Thymus (tissue), 11 donors: ENCODE results near the gene GRB10. TPM values are rescaled to one million over a fixed set of nuclear protein-coding genes. Genes with fewer than 3 reads are reported as not detected.
A peak's percentile ranks its signal among the peaks of the same experiment; 100 is the strongest.

ENCODE experiments used
- DNase-seq, 9 donors: peaks; one replicate each; pipeline ENCODE4 v3.0.0-alpha.2; 2013; ENCODE audit warnings: low spot score in 9 of 9, low read depth in 6 of 9, missing footprints in 1 of 9
- H3K27ac ChIP-seq, 2 donors: one replicate each; pipeline ENCODE4 v1.5.1; 2013; ENCODE audit warnings: control low read depth in 1 of 2, low read depth in 1 of 2, low read length in 1 of 2, mild to moderate bottlenecking in 1 of 2, moderate library complexity in 1 of 2
- H3K27me3 ChIP-seq, 2 donors: one replicate each; pipeline ENCODE4 v1.5.1; 2013; ENCODE audit warnings: low read length in 1 of 2; ENCODE audit not compliant: control insufficient read depth in 2 of 2, insufficient read depth in 1 of 2
- H3K36me3 ChIP-seq, 2 donors: one replicate each; pipeline ENCODE4 v1.5.1; 2013; ENCODE audit warnings: low read length in 1 of 2, mild to moderate bottlenecking in 1 of 2, moderate library complexity in 1 of 2; ENCODE audit not compliant: control insufficient read depth in 2 of 2, insufficient read depth in 2 of 2
- H3K4me1 ChIP-seq, 2 donors: one replicate each; pipeline ENCODE4 v1.5.1; 2013; ENCODE audit warnings: low read length in 2 of 2; ENCODE audit not compliant: control insufficient read depth in 2 of 2, insufficient read depth in 2 of 2
- H3K4me3 ChIP-seq, 2 donors: one replicate each; pipeline ENCODE4 v1.5.1; 2013; ENCODE audit warnings: low read length in 2 of 2, control low read depth in 1 of 2, mild to moderate bottlenecking in 1 of 2
- H3K9me3 ChIP-seq, 2 donors: one replicate each; pipeline ENCODE4 v1.5.1; 2013; ENCODE audit warnings: low read length in 1 of 2, mild to moderate bottlenecking in 1 of 2; ENCODE audit not compliant: control insufficient read depth in 2 of 2, insufficient read depth in 1 of 2
- WGBS: extraction: QIAGEN DNeasy Blood & Tissue Kit; methylation state at CpG from one replicate; pipeline ENCODE4 v1.1.7; 2013; 5-methylcytosine and 5-hydroxymethylcytosine counted together
- polyA plus RNA-seq: library from polyadenylated mRNA; stranded (reverse); fragments of 200-250 nt; gene quantifications from one replicate; pipeline ENCODE4 v1.2.3, GENCODE V29; 2013
- total RNA-seq: library from RNA; stranded (reverse); fragments of 120-200 nt; gene quantifications from one replicate; pipeline ENCODE4 v1.2.4, GENCODE V29; 2013
- donor health status: healthy.

Gene GRB10
- total and polyA plus RNA-seq, 2 donors: 2.8 to 7.8 TPM

DNA sequence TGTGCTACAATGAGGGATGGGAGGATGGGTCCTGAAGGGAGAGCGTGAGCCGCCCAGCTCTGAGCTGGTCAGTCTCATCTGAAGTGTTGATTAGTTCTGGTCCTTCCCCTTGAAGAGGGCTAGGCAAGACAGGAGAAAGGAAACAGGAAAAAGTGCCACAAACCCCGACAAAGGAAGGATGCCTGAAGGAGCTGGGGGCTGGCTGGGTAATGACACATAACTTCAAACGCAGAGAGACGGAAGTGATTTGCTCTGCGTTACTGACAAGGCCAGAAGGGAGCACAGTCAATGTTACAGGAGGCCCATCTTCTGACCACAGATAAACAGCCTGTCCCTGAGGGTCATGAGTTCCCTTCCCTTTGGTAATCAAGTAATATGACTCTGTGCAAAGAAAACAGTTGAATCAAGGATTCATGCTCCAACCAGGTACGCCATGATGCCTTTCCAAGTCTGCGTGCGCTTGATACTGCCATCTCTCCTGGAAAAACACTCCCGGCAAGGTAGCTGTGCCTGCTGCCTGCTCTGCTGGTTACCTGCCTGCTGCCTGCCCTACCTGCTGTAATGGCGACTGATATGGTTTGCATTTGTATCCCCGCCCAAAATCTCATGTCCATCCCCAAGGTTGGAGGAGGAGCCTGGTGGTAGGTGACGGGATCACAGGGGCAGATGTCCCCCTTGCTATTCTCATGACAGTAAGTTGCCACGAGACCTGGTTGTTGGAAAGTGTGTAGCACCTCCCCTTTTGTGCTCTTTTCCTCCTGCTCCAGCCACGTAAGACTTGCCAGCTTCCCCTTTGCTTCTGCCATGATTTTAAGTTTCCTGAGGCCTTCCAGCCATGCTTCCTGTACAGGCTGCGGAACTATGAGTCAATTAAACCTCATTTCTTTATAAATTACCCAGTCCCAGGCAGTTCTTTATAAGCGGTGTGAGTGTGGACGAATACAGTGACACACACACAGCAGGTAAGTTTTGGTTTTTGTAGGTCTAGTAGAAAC, 57.9 kb downstream of the GRB10 start:
- H3K27ac ChIP-seq: peak overlapping the region in 1 of 2 donors; percentile 15
- H3K36me3 ChIP-seq: no peaks in the 10 kb centered on the region
- no peaks in the 10 kb centered on the region for H3K27me3 ChIP-seq
- H3K4me3 ChIP-seq: no peak overlapping the region
- WGBS: 76% methylated on average over 18 of the region's 18 CpGs
- no peaks in the 10 kb centered on the region for H3K9me3 ChIP-seq
- peak in 3 of 9 donors; percentile 8 to 47 (median 16) for DNase-seq
- H3K4me1 ChIP-seq: peaks cover 0 to 6% of the 10 kb centered on the region in 2 donors

DNA sequence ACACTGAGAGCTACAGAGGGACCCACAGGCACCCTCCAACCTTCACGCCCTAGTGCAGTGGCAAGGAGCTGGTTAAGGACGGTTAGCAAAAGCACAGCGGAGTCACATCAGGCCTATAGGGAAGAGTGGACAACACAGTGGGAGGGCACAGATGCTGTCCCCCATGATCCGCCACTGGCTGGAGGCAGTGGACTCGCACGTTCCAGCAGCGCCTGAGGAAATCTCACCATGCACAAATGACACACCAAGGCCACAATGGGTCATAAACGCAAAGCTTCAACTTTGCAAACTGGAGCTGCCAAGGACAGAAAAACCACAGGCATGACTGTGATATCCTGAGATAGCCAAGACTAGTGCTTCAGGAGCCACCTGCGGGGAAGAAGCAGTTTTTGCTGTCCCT, 58.8 kb downstream of the GRB10 start:
- Histone ChIP-seq H3K36me3 (no peaks in the 10 kb centered on the region), H3K9me3 (no peaks in the 10 kb centered on the region), H3K4me1 (peaks cover 0 to 6% of the 10 kb centered on the region in 2 donors), H3K27me3 (no peaks in the 10 kb centered on the region), H3K4me3 (no peak overlapping the region), H3K27ac (no peak overlapping the region)
- 67% methylated on average over 9 of the region's 9 CpGs for WGBS
- no peak for DNase-seq

DNA sequence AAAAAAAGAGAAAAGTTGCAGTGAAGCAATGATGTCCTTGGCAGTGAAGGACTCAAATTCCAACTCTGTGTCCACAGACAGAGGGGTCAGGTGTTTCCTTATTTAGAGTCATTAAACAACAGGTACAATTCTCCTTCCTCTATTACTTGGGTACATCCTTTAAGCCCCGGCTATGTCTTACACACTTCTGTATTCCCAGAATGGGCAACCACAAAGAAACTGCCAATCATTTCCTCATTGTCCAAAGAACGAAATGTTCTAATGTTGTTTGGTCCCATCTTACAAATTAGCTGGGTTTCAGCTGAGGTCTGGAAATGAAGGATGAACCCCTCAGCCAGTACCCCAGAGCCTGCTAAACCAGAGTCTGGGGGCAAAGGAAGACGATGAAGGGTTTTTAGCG, 59.5 kb downstream of the GRB10 start:
- H3K4me1 ChIP-seq: peaks cover 0 to 6% of the 10 kb centered on the region in 2 donors
- no peak for DNase-seq
- H3K4me3 ChIP-seq: no peak overlapping the region
- no peaks in the 10 kb centered on the region for H3K27me3 ChIP-seq
- no peaks in the 10 kb centered on the region for H3K9me3 ChIP-seq
- H3K27ac ChIP-seq: no peak overlapping the region
- WGBS: 71% methylated on average over 4 of the region's 4 CpGs
- H3K36me3 ChIP-seq: no peaks in the 10 kb centered on the region

DNA sequence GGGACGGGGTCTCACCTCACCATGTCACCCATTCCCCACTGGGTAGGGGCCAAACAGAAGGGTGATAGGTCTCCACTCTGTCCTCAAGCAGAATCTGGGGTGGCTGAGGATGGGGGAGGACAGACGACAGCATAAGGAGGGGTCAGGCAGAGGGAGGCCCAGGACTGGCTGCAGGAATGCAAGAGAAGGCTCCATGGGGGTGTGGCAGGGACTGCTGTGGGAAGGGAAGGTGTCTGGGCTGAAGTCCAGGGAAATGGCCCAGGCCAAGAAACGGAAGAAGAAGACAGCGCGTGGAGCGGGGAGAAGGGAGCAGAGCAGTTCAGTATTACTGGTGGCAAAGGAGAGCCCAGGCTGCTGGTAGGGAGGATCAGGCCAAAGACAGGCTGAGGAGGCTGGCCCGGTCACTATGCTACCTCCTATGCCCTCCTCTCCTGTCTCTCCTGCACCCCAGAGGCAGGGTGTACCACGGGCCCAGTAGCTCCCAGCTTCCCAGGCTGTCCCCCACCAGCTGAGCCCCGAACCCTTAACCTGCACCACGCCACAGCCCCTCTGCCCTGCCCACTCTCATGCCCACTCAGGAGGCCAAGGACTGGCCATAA, 60.9 kb downstream of the GRB10 start:
- Histone ChIP-seq H3K27me3 (no peaks in the 10 kb centered on the region), H3K36me3 (no peaks in the 10 kb centered on the region), H3K27ac (no peak overlapping the region), H3K9me3 (no peaks in the 10 kb centered on the region), H3K4me3 (no peak overlapping the region), H3K4me1 (peaks cover 0 to 6% of the 10 kb centered on the region in 2 donors)
- 94% methylated on average over 10 of the region's 10 CpGs for WGBS
- DNase-seq: no peak

DNA sequence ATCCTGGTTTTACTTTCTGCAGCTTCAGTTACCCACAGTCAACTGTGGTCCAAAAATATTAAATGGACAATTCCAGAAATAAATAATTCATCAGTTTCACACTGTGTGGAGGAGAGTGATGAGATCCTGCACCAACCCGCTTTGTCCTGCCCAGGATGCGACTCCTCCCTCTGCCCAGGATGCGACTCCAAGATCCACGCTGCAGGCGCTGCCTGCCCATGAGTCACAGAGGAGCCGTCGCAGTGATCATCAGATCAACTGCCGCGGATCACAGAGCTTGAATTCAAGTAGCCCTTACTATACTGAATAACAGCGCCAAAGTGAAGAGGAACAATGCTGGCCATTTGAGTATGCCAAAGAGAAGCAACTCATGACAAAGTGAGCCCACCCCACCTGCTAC, 61.5 kb downstream of the GRB10 start:
- Histone ChIP-seq H3K27me3 (no peaks in the 10 kb centered on the region), H3K9me3 (no peaks in the 10 kb centered on the region), H3K4me1 (peaks cover 0 to 6% of the 10 kb centered on the region in 2 donors), H3K4me3 (no peak overlapping the region), H3K36me3 (no peaks in the 10 kb centered on the region), H3K27ac (no peak overlapping the region)
- no peak for DNase-seq
- 97% methylated on average over 10 of the region's 10 CpGs for WGBS

DNA sequence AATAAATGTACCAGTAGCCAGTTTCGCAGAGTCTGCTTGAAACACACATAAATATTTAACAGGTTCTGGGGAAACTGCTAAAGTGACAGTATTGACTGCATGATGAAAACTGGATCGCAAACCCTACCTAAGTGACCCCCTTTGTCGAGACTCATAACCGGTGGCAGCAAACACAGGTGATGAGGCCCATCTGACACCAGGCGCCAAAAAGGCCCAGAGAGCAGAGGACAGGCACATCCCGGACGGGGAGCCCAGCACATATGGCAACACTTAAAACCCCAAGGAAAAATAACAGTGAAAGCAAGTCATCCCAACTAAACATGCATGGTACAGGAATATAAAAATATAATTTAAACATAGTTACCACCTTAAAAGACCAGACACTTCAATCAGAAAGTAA, 62.4 kb downstream of the GRB10 start:
- Histone ChIP-seq H3K9me3 (no peaks in the 10 kb centered on the region), H3K36me3 (no peaks in the 10 kb centered on the region), H3K27me3 (no peaks in the 10 kb centered on the region), H3K4me1 (peaks cover 0 to 6% of the 10 kb centered on the region in 2 donors), H3K4me3 (no peak overlapping the region), H3K27ac (no peak overlapping the region)
- DNase-seq: no peak
- 96% methylated on average over 7 of the region's 7 CpGs for WGBS

DNA sequence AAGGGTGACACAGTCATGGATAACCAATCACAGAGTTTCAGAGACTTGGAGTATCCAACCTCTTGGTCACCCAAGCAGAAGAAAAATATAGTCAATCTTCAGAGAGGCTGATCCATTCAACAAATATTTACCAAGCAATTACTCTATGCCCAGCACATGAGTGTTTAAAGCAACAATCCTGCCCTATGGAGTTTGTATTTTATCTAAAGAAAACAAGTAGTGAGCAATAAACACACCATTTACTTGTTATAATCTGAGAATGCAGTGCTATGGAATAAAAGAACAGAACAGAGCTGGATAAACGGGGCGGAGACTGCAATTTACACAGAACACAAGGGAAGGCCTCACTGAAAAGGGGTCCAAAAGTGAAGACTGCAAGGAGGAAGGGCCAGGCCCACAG, 63.8 kb downstream of the GRB10 start:
- H3K27ac ChIP-seq: no peak overlapping the region
- H3K36me3 ChIP-seq: no peaks in the 10 kb centered on the region
- H3K4me3 ChIP-seq: no peak overlapping the region
- H3K27me3 ChIP-seq: no peaks in the 10 kb centered on the region
- DNase-seq: no peak
- no peaks in the 10 kb centered on the region for H3K9me3 ChIP-seq
- no peaks in the 10 kb centered on the region for H3K4me1 ChIP-seq
- 97% methylated on average over 2 of the region's 2 CpGs for WGBS

DNA sequence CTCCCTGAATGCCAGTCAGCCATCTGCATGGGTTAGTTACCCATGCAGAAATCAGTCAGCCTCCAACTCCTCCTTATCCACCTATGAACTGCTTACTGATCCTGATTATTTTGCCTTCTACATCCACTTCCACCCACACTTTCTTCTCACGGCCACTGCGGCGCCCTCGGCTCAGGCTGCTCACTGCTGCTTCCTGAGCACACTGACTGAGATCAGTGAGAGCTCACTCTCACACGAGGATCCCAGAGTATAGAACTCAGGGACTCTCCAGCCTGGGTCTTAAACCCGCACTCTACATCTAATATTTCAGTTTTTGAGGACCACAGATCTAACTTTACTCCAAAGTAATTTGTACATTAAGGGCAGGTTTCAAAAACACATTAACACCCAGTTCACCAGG, 64.4 kb downstream of the GRB10 start:
- Histone ChIP-seq H3K4me3 (no peak overlapping the region), H3K27ac (no peak overlapping the region), H3K27me3 (no peaks in the 10 kb centered on the region), H3K36me3 (no peaks in the 10 kb centered on the region), H3K9me3 (no peaks in the 10 kb centered on the region), H3K4me1 (no peaks in the 10 kb centered on the region)
- 84% methylated on average over 6 of the region's 6 CpGs for WGBS
- no peak for DNase-seq

DNA sequence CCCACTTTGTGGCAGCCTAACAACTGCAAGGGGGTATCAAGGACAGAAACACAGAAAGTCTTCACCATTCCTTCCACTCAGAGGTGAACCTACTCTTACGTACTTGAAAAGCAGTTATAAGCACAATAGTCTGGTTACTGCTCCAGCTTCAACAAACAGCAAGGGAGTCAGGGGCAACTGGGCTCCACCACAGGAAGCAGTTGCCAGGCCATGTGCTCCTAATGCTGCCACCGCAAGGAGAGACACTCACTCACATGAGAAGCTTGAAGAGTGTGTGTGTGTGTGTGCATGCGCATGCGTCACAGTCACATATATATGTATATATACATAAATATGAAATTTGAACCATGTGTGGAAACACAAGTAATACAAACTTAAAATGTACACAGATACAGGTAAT, 65.5 kb downstream of the GRB10 start:
- WGBS: 76% methylated on average over 4 of the region's 4 CpGs
- no peaks in the 10 kb centered on the region for H3K9me3 ChIP-seq
- DNase-seq: no peak
- H3K4me1 ChIP-seq: no peaks in the 10 kb centered on the region
- no peak overlapping the region for H3K27ac ChIP-seq
- no peaks in the 10 kb centered on the region for H3K27me3 ChIP-seq
- no peak overlapping the region for H3K4me3 ChIP-seq
- H3K36me3 ChIP-seq: no peaks in the 10 kb centered on the region
